GM23338 (cell line): ENCODE data around the gene MLH1.

Experiments
- CREB1 ChIP-seq: fragments of 250-450 bp; sonication (Bioruptor Pico); IDR thresholded peaks from 2 replicates; pipeline ENCODE4 v1.5.0; 2020; ENCODE audit warnings: low read depth, mild to moderate bottlenecking, moderate library complexity
- CTCF ChIP-seq, 2 experiments: fragments of 200-600 bp in 1 of 2; sonication (generic) in 1 of 2; conservative IDR thresholded peaks; 2 replicates each; pipeline versions ENCODE4 v1.5.1 to v1.6.1; 2016 to 2017; ENCODE audit warnings: antibody characterized with exemption in 2 of 2, low read depth in 2 of 2, mild to moderate bottlenecking in 2 of 2, moderate library complexity in 1 of 2
- EZH2phosphoT487 ChIP-seq: fragments of 200-600 bp; sonication (generic); IDR thresholded peaks from one replicate; pipeline ENCODE4 v1.8.1; 2018; ENCODE audit warnings: antibody characterized with exemption; ENCODE audit not compliant: unreplicated experiment
- JUNB ChIP-seq: IDR thresholded peaks from one replicate; pipeline ENCODE4 v1.6.1; 2016; ENCODE audit warnings: antibody characterized with exemption; ENCODE audit not compliant: unreplicated experiment
- REST ChIP-seq: IDR thresholded peaks from one replicate; pipeline ENCODE4 v1.6.1; 2018; ENCODE audit warnings: antibody characterized with exemption; ENCODE audit not compliant: unreplicated experiment

GRCh38 chr3:36991923-36992805, 1.2 kb upstream of the MLH1 start:
- no peak for TF ChIP-seq CTCF (conservative IDR thresholded peaks at IDR 0.05; ENCODE audit: low read depth in 2 of 2)
- TF ChIP-seq CREB1 (CRISPR knock-in tag) = no peak
- no peak for TF ChIP-seq REST
- no peak for TF ChIP-seq EZH2phosphoT487
- no peak for TF ChIP-seq JUNB
